Psoas muscle (tissue), 8 donors: ENCODE measurements around the gene MYO1E. TPM values are rescaled to one million over a fixed set of nuclear protein-coding genes. Genes with fewer than 3 reads are reported as not detected.
A peak's percentile ranks its signal among the peaks of the same experiment; 100 is the strongest.
"Not testable (repeated sequence)": the region's sequence is repeated elsewhere in the genome, so short reads cannot be mapped to it uniquely, and the experiment has no call there.

Source experiments
- ATAC-seq, 4 donors: fragments of 200-7000 bp; cut with Tn5 transposase; one replicate each; pipeline ENCODE4 v1.9.1; 2020; ENCODE audit warnings: moderate library complexity in 3 of 4, mild to moderate bottlenecking in 2 of 4
- DNase-seq, 2 donors: peaks; one replicate each; pipeline ENCODE4 v3.0.0-alpha.2; 2020
- H3K27ac ChIP-seq: fragments of 200-600 bp; one replicate; pipeline ENCODE4 v1.8.0; 2022
- H3K27me3 ChIP-seq, 3 donors: fragments of 200-600 bp in 1 of 3; one replicate each; pipeline versions ENCODE4 v1.6.1 to v1.8.0; 2013 to 2022; ENCODE audit warnings: low read length in 2 of 3, mild to moderate bottlenecking in 2 of 3, moderate library complexity in 1 of 3; ENCODE audit not compliant: insufficient read depth in 3 of 3
- H3K36me3 ChIP-seq, 2 donors: fragments of 200-600 bp in 1 of 2; one replicate each; pipeline versions ENCODE4 v1.6.1 to v1.8.0; 2013 to 2022; ENCODE audit warnings: low read depth in 1 of 2, mild to moderate bottlenecking in 1 of 2, moderate library complexity in 1 of 2; ENCODE audit not compliant: insufficient read depth in 1 of 2
- H3K4me1 ChIP-seq: fragments of 200-600 bp; one replicate; pipeline ENCODE4 v1.8.0; 2022
- H3K4me3 ChIP-seq: fragments of 200-600 bp; one replicate; pipeline ENCODE4 v1.8.0; 2022; ENCODE audit warnings: mild to moderate bottlenecking
- H3K9me3 ChIP-seq: fragments of 200-600 bp; one replicate; pipeline ENCODE4 v1.8.0; 2022
- CTCF ChIP-seq: fragments of 200-600 bp; IDR thresholded peaks from one replicate; pipeline ENCODE4 v1.8.0; 2022; ENCODE audit warnings: antibody characterized with exemption
- WGBS, 3 donors: extraction: QIAGEN DNeasy Blood & Tissue Kit; methylation state at CpG; one replicate each; pipeline versions ENCODE4 v1.1.6 to v1.1.7; 2013; 5-methylcytosine and 5-hydroxymethylcytosine counted together
- intact Hi-C, 2 donors: fragments of 100-400 bp; cut with DNase I; formaldehyde crosslinking; loops; one replicate each; pipeline versions ENCODE4 v1.11.0 to v1.14.2; 2022
- polyA plus RNA-seq, 3 donors: library from polyadenylated mRNA; stranded (reverse); fragments of 200-250 nt; gene quantifications; one replicate each; pipeline ENCODE4 v1.2.3, GENCODE V29; 2013
- total RNA-seq, 4 donors: library from RNA; stranded (reverse); fragmentation: NEBNext Ultra II Directional in 2 of 4; extraction: Animal tissue kit (Norgen Biotek cat#: 25700) in 2 of 4; gene quantifications; one replicate each; pipeline versions ENCODE4 v1.2.1 to v1.2.4, GENCODE V29; 2021 to 2023
- donor health status: healthy with polysubstance abuse.
- donor health status: DM: no; HTN: no; CAD: no; lungs with moderate emphysema.
- donor health status: Bipolar disorder and iron deficiency.
- donor health status: healthy.
- donor health status: DM: yes; HTN: yes; CAD: no.
- donor health status: DM: no; HTN: no; CAD: no.
- donor health status: DM: no; HTN: no; CAD: no.
- donor health status: DM: yes; HTN: yes; CAD: no.

Gene MYO1E
- total and polyA plus RNA-seq, 7 donors = 10.0 to 53.7 (median 26.3) TPM

GRCh38 chr15:59138243-59138642, 234.4 kb downstream of the MYO1E start:
- Histone ChIP-seq H3K4me3 (no peak overlapping the region), H3K27me3 (no peaks in the 10 kb centered on the region), H3K4me1 (no peaks in the 10 kb centered on the region), H3K36me3 (peaks cover 4 to 60% of the 10 kb centered on the region in 2 donors), H3K27ac (no peak overlapping the region), H3K9me3 (no peaks in the 10 kb centered on the region)
- peak; percentile 48 for TF ChIP-seq CTCF
- DNase-seq (peak; percentile 29 to 58), ATAC-seq (peak in 3 of 4 donors; percentile 66 to 77 (median 74))
- 69 to 77% (median 71%) methylated on average over 7 of the region's 7 CpGs for WGBS, 3 donors
- intact Hi-C loops = no loop called here

- DNase-seq (no peak), ATAC-seq (no peak)
- H3K4me3 ChIP-seq = no peak overlapping the region
- WGBS, 3 donors = 56 to 66% (median 57%) methylated on average over 2 of the region's 2 CpGs
- TF ChIP-seq CTCF = no peak
- H3K27ac ChIP-seq = no peak overlapping the region
- intact Hi-C loops = no loop called here
- no peaks in the 10 kb centered on the region for H3K27me3 ChIP-seq
- peaks cover 4 to 61% of the 10 kb centered on the region in 2 donors for H3K36me3 ChIP-seq
- no peaks in the 10 kb centered on the region for H3K9me3 ChIP-seq
- no peaks in the 10 kb centered on the region for H3K4me1 ChIP-seq
These were observed 235.1 kb downstream of the MYO1E start for GRCh38 chr15:59137566-59137965.

DNA sequence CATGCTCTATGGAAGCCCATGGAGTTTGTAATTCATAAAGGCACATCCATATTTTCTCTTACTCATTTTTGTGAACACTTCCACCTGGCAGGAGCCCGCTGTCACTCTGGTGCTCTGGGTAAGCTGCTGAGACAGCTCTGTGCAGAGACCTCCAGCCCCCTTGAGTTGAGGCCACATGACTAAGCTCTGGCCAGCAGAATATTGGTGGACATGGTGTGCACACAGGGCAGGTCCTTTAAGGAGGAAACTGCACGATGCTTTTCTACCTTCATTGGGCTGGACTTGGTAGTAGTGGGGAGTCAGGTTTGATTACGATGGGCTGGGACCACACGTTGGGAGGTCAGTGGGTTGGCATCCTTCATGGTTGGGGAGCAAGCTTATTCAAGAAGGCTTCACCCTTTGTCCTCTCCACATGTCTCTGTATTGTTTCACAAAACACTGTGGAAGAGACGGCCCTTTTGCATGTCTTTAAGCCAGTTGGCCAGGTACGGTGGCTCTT, 238.7 kb downstream of the MYO1E start:
- DNase-seq (no peak), ATAC-seq (no peak)
- no peaks in the 10 kb centered on the region for H3K27me3 ChIP-seq
- no peaks in the 10 kb centered on the region for H3K4me1 ChIP-seq
- no peak overlapping the region for H3K4me3 ChIP-seq
- no peak for TF ChIP-seq CTCF
- no peaks in the 10 kb centered on the region for H3K9me3 ChIP-seq
- no peak overlapping the region for H3K27ac ChIP-seq
- H3K36me3 ChIP-seq = peaks cover 4 to 60% of the 10 kb centered on the region in 2 donors
- intact Hi-C loops = no loop called here
- 96 to 98% (median 98%) methylated on average over 6 of the region's 6 CpGs for WGBS, 3 donors

DNA sequence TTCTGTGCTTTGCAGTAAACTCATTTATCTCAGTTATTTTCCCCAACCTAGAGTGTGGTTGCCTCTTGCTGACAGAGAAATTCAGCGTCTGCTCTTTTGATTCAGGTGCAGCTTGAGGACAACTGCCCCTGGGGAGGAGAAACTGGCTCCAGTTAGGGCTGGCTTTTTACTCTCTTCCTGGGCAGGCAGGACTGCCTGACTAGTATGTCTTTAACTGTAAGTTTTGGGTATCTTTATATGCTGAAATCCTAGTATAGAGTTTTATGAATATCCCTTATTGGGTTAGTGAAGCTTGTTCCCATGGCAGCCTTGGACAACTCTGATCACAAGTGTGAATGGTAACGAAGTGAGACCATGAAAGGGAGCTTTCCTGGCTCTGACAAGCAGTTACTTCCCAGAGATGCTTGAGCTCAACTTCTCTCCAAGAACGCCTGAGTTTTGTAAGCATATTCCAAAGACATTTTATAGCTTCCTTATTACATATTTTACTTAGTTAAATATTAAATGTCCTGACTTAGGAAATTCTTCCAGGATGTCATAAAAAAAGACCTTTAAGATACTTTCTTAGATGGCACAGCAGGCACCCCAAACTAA, 240.6 kb downstream of the MYO1E start:
- intact Hi-C loops = no loop called here
- DNase-seq (no peak), ATAC-seq (no peak)
- Histone ChIP-seq H3K27me3 (no peaks in the 10 kb centered on the region), H3K9me3 (no peaks in the 10 kb centered on the region), H3K4me1 (no peaks in the 10 kb centered on the region), H3K27ac (no peak overlapping the region), H3K4me3 (no peak overlapping the region), H3K36me3 (peaks cover 4 to 42% of the 10 kb centered on the region in 2 donors)
- TF ChIP-seq CTCF = no peak
- 87 to 95% (median 87%) methylated on average over 3 of the region's 3 CpGs for WGBS, 3 donors

DNA sequence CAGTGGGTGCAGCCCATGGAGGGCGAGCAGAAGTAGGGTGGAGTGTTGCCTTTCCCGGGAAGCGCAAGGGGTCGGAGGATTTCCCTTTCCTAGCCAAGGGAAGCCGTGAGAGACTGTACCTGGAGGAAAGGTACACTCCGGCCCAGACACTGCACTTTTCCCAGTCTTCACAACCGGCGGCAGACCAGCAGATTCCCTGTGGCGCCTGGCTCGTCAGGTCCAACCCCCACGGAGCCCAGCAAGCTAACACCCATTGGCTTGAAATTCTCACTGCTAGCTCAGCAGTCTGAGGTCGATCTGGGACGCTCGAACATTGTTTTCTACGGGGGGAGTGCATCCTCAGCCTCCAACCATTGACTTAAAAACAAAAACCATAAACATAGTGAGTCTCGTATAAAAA, 241.2 kb downstream of the MYO1E start:
- 96 to 97% (median 96%) methylated on average over 16 of the region's 16 CpGs for WGBS, 3 donors
- no peak overlapping the region for H3K4me3 ChIP-seq
- intact Hi-C loops = no loop called here
- H3K4me1 ChIP-seq = no peaks in the 10 kb centered on the region
- no peak for TF ChIP-seq CTCF
- no peak for DNase-seq
- ATAC-seq = no peak
- H3K27me3 ChIP-seq = no peaks in the 10 kb centered on the region
- no peaks in the 10 kb centered on the region for H3K9me3 ChIP-seq
- H3K27ac ChIP-seq = no peak overlapping the region
- peaks cover 4 to 36% of the 10 kb centered on the region in 2 donors for H3K36me3 ChIP-seq

GRCh38 chr15:59127255-59127654, 245.4 kb downstream of the MYO1E start:
- 86 to 92% (median 87%) methylated on average over 1 of the region's 1 CpG for WGBS, 3 donors
- DNase-seq, H3K4me1 ChIP-seq, H3K9me3 ChIP-seq, H3K4me3 ChIP-seq, H3K27ac ChIP-seq, intact Hi-C loops, H3K27me3 ChIP-seq, ATAC-seq, H3K36me3 ChIP-seq: not testable (repeated sequence)

DNA sequence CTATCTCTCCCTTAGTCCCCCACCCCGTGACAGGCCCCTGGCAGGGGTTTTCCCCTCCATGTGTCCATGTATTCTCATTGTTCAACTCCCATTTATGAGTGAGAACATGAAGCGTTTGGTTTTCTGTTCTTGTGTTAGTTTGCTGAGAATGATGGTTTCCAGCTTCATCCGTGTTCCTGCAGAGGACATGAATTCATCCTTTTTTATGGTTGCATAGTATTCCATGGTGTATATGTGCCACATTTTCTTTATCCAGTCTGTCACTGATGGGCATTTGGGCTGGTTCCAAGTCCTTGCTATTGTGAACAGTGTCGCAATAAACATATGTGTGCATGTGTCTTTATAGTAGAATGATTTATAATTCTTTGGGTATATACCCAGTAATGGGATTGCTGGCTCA, 247.0 kb downstream of the MYO1E start:
- H3K27ac ChIP-seq, H3K27me3 ChIP-seq, H3K9me3 ChIP-seq, DNase-seq, intact Hi-C loops, H3K36me3 ChIP-seq, H3K4me3 ChIP-seq, H3K4me1 ChIP-seq, ATAC-seq: not testable (repeated sequence)
- 97 to 99% (median 98%) methylated on average over 4 of the region's 4 CpGs for WGBS, 3 donors
